ENCODE results near the gene MRPL46. TPM values are rescaled to one million over a fixed set of nuclear protein-coding genes. Genes with fewer than 3 reads are reported as not detected.

Gene MRPL46
- total RNA-seq (10 to 100 TPM; 47.3 to 87.9 (median 65.5) TPM), polyA plus RNA-seq (100 to 1,000 TPM in 2 of 3 donors, 10 to 100 TPM in 1; 82.1 to 207 (median 133) TPM)
- long read RNA-seq, donor 1, transcript MRPL46-201 (4 exons, 1,019 nt), result major isoform, 25 of 25 reads
- long read RNA-seq, donor 1, partial matches to known transcripts, result 0 of 25 reads
- long read RNA-seq, donor 1, other reads (novel, unspliced or antisense), result 0 of 25 reads
- long read RNA-seq, donor 2, transcript MRPL46-201 (4 exons, 1,019 nt), result major isoform, 73 of 77 reads
- long read RNA-seq, donor 2, partial matches to known transcripts, result 0 of 77 reads
- long read RNA-seq, donor 2, other reads (novel, unspliced or antisense), result 4 of 77 reads

GRCh38 chr15:88467073-88467934 is at the start of gene MRPL46, which contains the start of gene MRPS11:
MRPL46 (minus strand) TSS chr15:88467388; CDS start chr15:88467377, 11 bp downstream.
MRPS11 (plus strand) TSS chr15:88467708; CDS start chr15:88467718, 10 bp downstream.
- intact Hi-C loops (cut with DNase I), result loop anchor here in 1 of 2 donors (5.0 kb wide), 1 partner anchor 150 kb away; no protein-coding TSS in a partner anchor
- no peak for TF ChIP-seq CTCF (IDR thresholded peaks at IDR 0.05)
- ATAC-seq (peak; percentile 97 to 98 (median 98)), DNase-seq (peak; percentile 92 to 95)
- peak within 1 kb of the TSS; percentile 99 for H3K27ac ChIP-seq
- H3K27me3 ChIP-seq (ENCODE audit: insufficient read depth in 3 of 3, low read length in 2 of 3), result no peaks in the 10 kb centered on the region
- peak within 1 kb of the TSS; percentile 95 for H3K4me3 ChIP-seq
- H3K4me1 ChIP-seq, result peaks cover 23% of the 10 kb centered on the region
- 0% methylated on average over 54 to 55 of the region's 55 CpGs for WGBS, 3 donors
- peaks cover 9 to 67% of the 10 kb centered on the region in 2 donors for H3K36me3 ChIP-seq (ENCODE audit: insufficient read depth in 1 of 2, low read depth in 1 of 2)
- H3K9me3 ChIP-seq, result no peaks in the 10 kb centered on the region

GRCh38 chr15:88513195-88513594 is 46.0 kb upstream of the MRPL46 start:
- Histone ChIP-seq H3K27ac (no peak overlapping the region), H3K36me3 (ENCODE audit: insufficient read depth in 1 of 2, low read depth in 1 of 2) (peaks cover 9 to 74% of the 10 kb centered on the region in 2 donors), H3K4me3 (no peak overlapping the region), H3K9me3 (no peaks in the 10 kb centered on the region), H3K27me3 (ENCODE audit: insufficient read depth in 3 of 3, low read length in 2 of 3) (no peaks in the 10 kb centered on the region), H3K4me1 (no peaks in the 10 kb centered on the region)
- intact Hi-C loops (cut with DNase I), result no loop called here
- TF ChIP-seq CTCF (IDR thresholded peaks at IDR 0.05), result no peak
- peak in 2 of 4 donors; percentile 40 to 51 for ATAC-seq
- no peak for DNase-seq
- 82 to 87% (median 84%) methylated on average over 5 of the region's 5 CpGs for WGBS, 3 donors

GRCh38 chr15:88512601-88513000 is 45.4 kb upstream of the MRPL46 start:
- DNase-seq, result no peak
- H3K4me1 ChIP-seq, result no peaks in the 10 kb centered on the region
- H3K27me3 ChIP-seq (ENCODE audit: insufficient read depth in 3 of 3, low read length in 2 of 3), result no peaks in the 10 kb centered on the region
- peaks cover 15 to 80% of the 10 kb centered on the region in 2 donors for H3K36me3 ChIP-seq (ENCODE audit: insufficient read depth in 1 of 2, low read depth in 1 of 2)
- no peak overlapping the region for H3K4me3 ChIP-seq
- H3K9me3 ChIP-seq, result no peaks in the 10 kb centered on the region
- ATAC-seq, result no peak
- no peak for TF ChIP-seq CTCF (IDR thresholded peaks at IDR 0.05)
- H3K27ac ChIP-seq, result no peak overlapping the region
- intact Hi-C loops (cut with DNase I), result no loop called here
- WGBS, 3 donors, result 94 to 96% (median 94%) methylated on average over 5 of the region's 5 CpGs

GRCh38 chr15:88512078-88512477 is 44.9 kb upstream of the MRPL46 start:
- H3K9me3 ChIP-seq, result no peaks in the 10 kb centered on the region
- H3K4me1 ChIP-seq, result no peaks in the 10 kb centered on the region
- H3K27ac ChIP-seq, result no peak overlapping the region
- TF ChIP-seq CTCF (IDR thresholded peaks at IDR 0.05), result no peak
- intact Hi-C loops (cut with DNase I), result no loop called here
- no peak overlapping the region for H3K4me3 ChIP-seq
- no peaks in the 10 kb centered on the region for H3K27me3 ChIP-seq (ENCODE audit: insufficient read depth in 3 of 3, low read length in 2 of 3)
- WGBS, 3 donors, result 55 to 72% (median 60%) methylated on average over 3 of the region's 3 CpGs
- peaks cover 17 to 86% of the 10 kb centered on the region in 2 donors for H3K36me3 ChIP-seq (ENCODE audit: insufficient read depth in 1 of 2, low read depth in 1 of 2)
- DNase-seq (no peak), ATAC-seq (no peak)
